ENCODE measurements around the gene CRELD2.

CRELD2 gene

DNA sequence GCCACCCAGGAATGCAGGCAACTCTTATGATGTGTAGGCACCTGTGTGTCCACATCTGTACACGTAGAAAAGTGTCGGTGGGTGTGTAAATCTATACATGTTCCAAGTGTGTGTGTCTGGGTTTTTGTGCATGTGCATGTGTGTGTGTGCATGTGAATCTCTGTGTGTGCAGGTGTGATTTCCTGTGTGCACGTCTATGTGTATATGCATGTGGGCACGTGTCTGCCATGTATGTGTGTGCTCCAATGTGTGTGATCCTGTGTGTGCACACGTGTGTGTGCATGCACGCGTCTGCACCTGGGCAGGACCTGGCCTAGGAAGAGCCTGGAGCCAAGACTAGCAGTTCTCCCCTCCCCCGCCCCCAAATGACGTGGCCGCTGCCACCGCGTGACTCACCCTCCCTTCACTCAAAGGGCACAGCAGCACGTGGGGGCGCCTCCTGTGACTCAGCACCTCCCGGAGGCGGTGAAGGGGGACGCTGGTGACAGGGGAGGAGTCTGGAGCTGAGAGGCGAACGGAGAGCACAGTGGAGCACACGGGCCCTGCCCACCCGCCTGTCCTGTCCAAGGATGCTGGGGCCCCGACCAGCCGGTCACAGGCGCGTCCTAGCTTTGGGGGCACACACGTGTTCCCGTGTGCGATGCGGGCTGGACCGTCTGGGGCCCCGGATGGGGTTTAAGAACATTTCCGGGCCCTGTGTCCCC is 52.2 kb downstream of the CRELD2 start:
- TF ChIP-seq CTCF (IDR thresholded peaks at IDR 0.05; ENCODE audit: low read depth, low read length, missing control alignments): no peak
- no peaks in the 10 kb centered on the region for H3K36me3 ChIP-seq (replicated peaks)
- H3K27me3 ChIP-seq (replicated peaks): no peaks in the 10 kb centered on the region
- peak overlapping the region; percentile 1 for H3K27ac ChIP-seq
- DNase-seq: peak; percentile 87
- in situ Hi-C loops (cut with HindIII; ENCODE audit: low pct_ligation_motif_present, low sequenced_read_pairs): no loop called here
- peak overlapping the region; percentile 47 for H3K4me3 ChIP-seq (ENCODE audit: low read depth, low read length)

DNA sequence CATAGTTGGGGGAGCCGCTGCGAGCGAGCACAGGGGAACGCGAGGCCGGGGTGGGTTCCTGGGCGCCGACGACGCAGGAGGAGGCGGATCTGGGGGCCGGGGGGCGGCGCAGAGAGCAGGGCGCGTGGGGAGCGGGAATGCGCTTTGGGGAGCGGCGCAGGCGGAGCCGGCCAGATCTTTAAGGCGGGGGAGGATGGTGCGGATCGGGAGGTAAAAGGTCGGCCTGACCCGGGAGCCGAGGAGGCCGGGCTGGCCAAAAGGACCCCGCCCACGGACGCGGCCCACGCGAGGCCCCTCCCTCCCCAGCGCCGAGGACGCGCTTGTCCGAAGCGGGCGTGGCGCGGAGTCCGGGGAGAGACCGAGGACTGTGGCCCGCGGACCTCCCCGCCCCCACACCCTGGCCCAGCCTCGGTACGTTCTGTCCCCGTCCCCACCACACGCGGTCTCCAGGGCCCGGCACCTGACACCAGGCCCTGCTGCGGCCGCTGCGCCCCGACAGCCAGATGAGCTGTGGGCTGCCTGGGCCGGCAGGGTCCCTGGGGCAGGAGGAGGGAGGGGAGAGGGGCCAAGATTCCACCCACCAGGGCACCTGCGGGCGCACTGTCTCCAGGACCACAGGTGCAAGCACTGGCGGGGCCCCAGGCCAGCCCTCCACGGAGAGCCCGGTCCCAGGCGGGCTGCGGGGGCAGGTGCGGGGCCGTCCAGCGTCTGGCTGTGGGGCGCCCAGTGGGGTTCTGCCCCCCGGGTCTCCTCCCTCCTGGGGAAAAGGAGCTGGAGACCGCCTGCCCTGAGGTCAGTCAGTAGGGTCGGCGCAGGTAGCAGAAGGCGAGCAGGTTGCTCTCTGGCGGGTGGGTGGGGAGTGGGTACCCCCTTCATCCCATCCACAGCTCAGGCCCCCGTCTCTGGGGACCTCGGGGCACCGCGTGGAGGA is 53.1 kb downstream of the CRELD2 start:
- TF ChIP-seq CTCF (IDR thresholded peaks at IDR 0.05; ENCODE audit: low read depth, low read length, missing control alignments): no peak
- Histone ChIP-seq H3K36me3 (replicated peaks) (no peaks in the 10 kb centered on the region), H3K27me3 (replicated peaks) (no peaks in the 10 kb centered on the region), H3K27ac (peak overlapping the region; percentile 1), H3K4me3 (ENCODE audit: low read depth, low read length) (peak overlapping the region; percentile 47)
- in situ Hi-C loops (cut with HindIII; ENCODE audit: low pct_ligation_motif_present, low sequenced_read_pairs): no loop called here
- peak; percentile 9 for DNase-seq

GRCh38 chr22:49972163-49973017 is 54.0 kb downstream of the CRELD2 start:
- no peak for DNase-seq

GRCh38 chr22:49973018-49973961 is 54.9 kb downstream of the CRELD2 start:
- no peak for DNase-seq
- Histone ChIP-seq H3K27me3 (replicated peaks) (no peaks in the 10 kb centered on the region), H3K27ac (no peak overlapping the region), H3K36me3 (replicated peaks) (no peaks in the 10 kb centered on the region), H3K4me3 (ENCODE audit: low read depth, low read length) (no peak overlapping the region)
- in situ Hi-C loops (cut with HindIII; ENCODE audit: low pct_ligation_motif_present, low sequenced_read_pairs): no loop called here
- TF ChIP-seq CTCF (IDR thresholded peaks at IDR 0.05; ENCODE audit: low read depth, low read length, missing control alignments): no peak

More at GRCh38 chr22:49972163-49973017, 54.0 kb downstream of the CRELD2 start:
- TF ChIP-seq CTCF (IDR thresholded peaks at IDR 0.05; ENCODE audit: low read depth, low read length, missing control alignments): no peak
- Histone ChIP-seq H3K36me3 (replicated peaks) (no peaks in the 10 kb centered on the region), H3K4me3 (ENCODE audit: low read depth, low read length) (no peak overlapping the region), H3K27me3 (replicated peaks) (no peaks in the 10 kb centered on the region), H3K27ac (no peak overlapping the region)
- in situ Hi-C loops (cut with HindIII; ENCODE audit: low pct_ligation_motif_present, low sequenced_read_pairs): no loop called here

Data from brain microvascular endothelial cell (primary cell).